ENCODE results near the gene RRP8. TPM values are rescaled to one million over a fixed set of nuclear protein-coding genes. Genes with fewer than 3 reads are reported as not detected.

Gene RRP8
- total RNA-seq, 1 experiment from 2014 or later, result 17.8 TPM

DNA sequence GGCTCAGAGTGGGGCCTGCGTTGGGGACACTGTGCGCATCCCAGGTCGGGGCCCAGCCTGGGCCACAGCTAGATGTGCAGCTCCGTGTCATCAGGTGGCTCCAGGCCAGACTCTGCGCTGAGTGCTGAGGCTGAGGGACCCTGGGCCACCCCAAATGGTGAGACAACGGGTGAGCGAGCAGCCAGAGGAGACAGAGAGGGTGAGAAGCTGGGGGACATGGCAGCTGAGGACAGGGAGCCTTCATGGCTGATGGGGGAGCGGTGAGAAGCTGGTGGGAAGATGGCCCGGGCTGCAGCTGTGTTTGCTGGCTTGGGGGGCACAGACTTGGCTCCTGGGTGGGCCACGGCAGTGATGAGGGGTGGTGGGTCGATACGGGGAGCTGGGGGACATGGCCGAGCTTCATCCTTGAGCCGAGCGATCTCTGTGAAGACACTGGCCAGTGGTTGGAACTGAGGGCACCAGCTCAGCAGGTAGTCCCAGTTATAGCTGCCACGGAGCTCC lies 18.3 kb upstream of the RRP8 start:
- no peak overlapping the region for H2AFZ ChIP-seq (ENCODE audit: low read depth, low read length, poor library complexity, severe bottlenecking)
- POLR2A ChIA-PET, result interaction anchor here (1.1 kb wide), 1 partner anchor 10 kb away, joined by 4 read pairs; the partner anchor contains the start of gene TAF10

More for the DNA sequence above, 18.3 kb upstream of the RRP8 start:
- peaks cover 5 to 15% of the 10 kb centered on the region in 2 experiments; a peak in 3 of 4 replicates for H3K4me1 ChIP-seq (ENCODE audit: control insufficient read depth in 1 of 2, insufficient read depth in 2 of 2, low read length in 2 of 2)
- intact Hi-C loops (cut with micrococcal nuclease), result no loop called here
- no peak overlapping the region for H3K9ac ChIP-seq (ENCODE audit: low read length)
- TF ChIP-seq ELF1 (IDR thresholded peaks at IDR 0.05; ENCODE audit: borderline replicate concordance, low read depth), result no peak
- no peak for TF ChIP-seq POLR2A (IDR thresholded peaks at IDR 0.05; ENCODE audit: borderline replicate concordance, extremely low read depth, insufficient read depth, insufficient read length)
- no peak for TF ChIP-seq EZH2 (IDR thresholded peaks at IDR 0.05)
- TF ChIP-seq EGR1 (IDR thresholded peaks at IDR 0.05; ENCODE audit: low read depth), result no peak
- TF ChIP-seq SRF (IDR thresholded peaks at IDR 0.05; ENCODE audit: low read depth), result no peak
- no peak for TF ChIP-seq EZH2phosphoT487 (IDR thresholded peaks at IDR 0.05; ENCODE audit: borderline replicate concordance)
- no peak for TF ChIP-seq JUND (IDR thresholded peaks at IDR 0.05)
- TF ChIP-seq CEBPB (IDR thresholded peaks at IDR 0.05; ENCODE audit: low read depth), result no peak
- no peak for TF ChIP-seq SIN3A (IDR thresholded peaks at IDR 0.05; ENCODE audit: low read depth)
- no peak for TF ChIP-seq RAD21 (IDR thresholded peaks at IDR 0.05; ENCODE audit: low read depth)
- TF ChIP-seq, protein P1, sequence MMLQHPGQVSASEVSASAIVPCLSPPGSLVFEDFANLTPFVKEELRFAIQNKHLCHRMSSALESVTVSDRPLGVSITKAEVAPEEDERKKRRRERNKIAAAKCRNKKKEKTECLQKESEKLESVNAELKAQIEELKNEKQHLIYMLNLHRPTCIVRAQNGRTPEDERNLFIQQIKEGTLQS (IDR thresholded peaks at IDR 0.05), result no peak
- TF ChIP-seq SP1 (IDR thresholded peaks at IDR 0.05; ENCODE audit: low read depth), result no peak
- TF ChIP-seq, protein P2, sequence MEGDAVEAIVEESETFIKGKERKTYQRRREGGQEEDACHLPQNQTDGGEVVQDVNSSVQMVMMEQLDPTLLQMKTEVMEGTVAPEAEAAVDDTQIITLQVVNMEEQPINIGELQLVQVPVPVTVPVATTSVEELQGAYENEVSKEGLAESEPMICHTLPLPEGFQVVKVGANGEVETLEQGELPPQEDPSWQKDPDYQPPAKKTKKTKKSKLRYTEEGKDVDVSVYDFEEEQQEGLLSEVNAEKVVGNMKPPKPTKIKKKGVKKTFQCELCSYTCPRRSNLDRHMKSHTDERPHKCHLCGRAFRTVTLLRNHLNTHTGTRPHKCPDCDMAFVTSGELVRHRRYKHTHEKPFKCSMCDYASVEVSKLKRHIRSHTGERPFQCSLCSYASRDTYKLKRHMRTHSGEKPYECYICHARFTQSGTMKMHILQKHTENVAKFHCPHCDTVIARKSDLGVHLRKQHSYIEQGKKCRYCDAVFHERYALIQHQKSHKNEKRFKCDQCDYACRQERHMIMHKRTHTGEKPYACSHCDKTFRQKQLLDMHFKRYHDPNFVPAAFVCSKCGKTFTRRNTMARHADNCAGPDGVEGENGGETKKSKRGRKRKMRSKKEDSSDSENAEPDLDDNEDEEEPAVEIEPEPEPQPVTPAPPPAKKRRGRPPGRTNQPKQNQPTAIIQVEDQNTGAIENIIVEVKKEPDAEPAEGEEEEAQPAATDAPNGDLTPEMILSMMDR (IDR thresholded peaks at IDR 0.05 in 2 of 3, conservative IDR thresholded peaks at IDR 0.05 in 1 of 3; ENCODE audit: borderline replicate concordance in 1 of 3, insufficient read depth in 1 of 3, low read depth in 2 of 3, low read length in 2 of 3), result no peak
- no peak for TF ChIP-seq FOSL1 (IDR thresholded peaks at IDR 0.05; ENCODE audit: low read depth)
- TF ChIP-seq, protein P3, sequence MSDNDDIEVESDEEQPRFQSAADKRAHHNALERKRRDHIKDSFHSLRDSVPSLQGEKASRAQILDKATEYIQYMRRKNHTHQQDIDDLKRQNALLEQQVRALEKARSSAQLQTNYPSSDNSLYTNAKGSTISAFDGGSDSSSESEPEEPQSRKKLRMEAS (IDR thresholded peaks at IDR 0.05), result no peak
- TF ChIP-seq ZFX (IDR thresholded peaks at IDR 0.05), result no peak
- TF ChIP-seq YY1 (IDR thresholded peaks at IDR 0.05; ENCODE audit: extremely low read depth, insufficient replicate concordance, low read depth, low read length), result no peak
- no peaks in the 10 kb centered on the region for H4K20me1 ChIP-seq (ENCODE audit: insufficient read depth)
- H3K36me3 ChIP-seq (ENCODE audit: control insufficient read depth in 1 of 2, insufficient read depth in 2 of 2, low read length in 2 of 2), result no peaks in the 10 kb centered on the region
- RAD21 ChIA-PET (ENCODE audit: low non-redundant PET in 1 of 2, low total read pairs in 2 of 2, uncharacterized antibody in 2 of 2, unreplicated experiment in 2 of 2), result no interaction called here
- no peak overlapping the region for H3K4me3 ChIP-seq (replicated peaks in 1 of 2; ENCODE audit: low read depth in 1 of 2, low read length in 2 of 2)
- no peak for ATAC-seq
- no peak for DNase-seq (ENCODE audit: low read depth, low spot score)
- H3K9me2 ChIP-seq (ENCODE audit: insufficient read depth), result no peaks in the 10 kb centered on the region
- CTCF ChIA-PET, result interaction anchor here (1.1 kb wide), 1 partner anchor 84 kb away, joined by 4 read pairs; no protein-coding TSS in a partner anchor
- H3K9me3 ChIP-seq (ENCODE audit: control insufficient read depth in 1 of 2, insufficient read depth in 1 of 2, low read depth in 1 of 2, low read length in 2 of 2), result no peaks in the 10 kb centered on the region
- H3K27ac ChIP-seq (ENCODE audit: low read depth, low read length), result no peak overlapping the region
- no TSS peak for BruUV-seq (replicated peaks)
- H3K27me3 ChIP-seq (ENCODE audit: insufficient read depth, low read length), result no peaks in the 10 kb centered on the region
- no peak overlapping the region for H3K4me2 ChIP-seq (ENCODE audit: low read length)
- H3K79me2 ChIP-seq (ENCODE audit: insufficient read depth, low read length), result peaks cover 11% of the 10 kb centered on the region; the same call in 1 of the 2 replicates

All from HCT116 (cell line).